SU-DHL-6 (cell line): ENCODE results near the gene KRTAP4-9.

ENCODE experiments used
- H2AFZ ChIP-seq: fragments of 200-600 bp; sonication (generic); 2 replicates; pipeline ENCODE4 v1.6.1; 2014; ENCODE audit warnings: low read depth, mild to moderate bottlenecking, moderate library complexity, mixed read lengths, antibody characterized with exemption, low read length; ENCODE audit not compliant: severe bottlenecking
- H3F3A ChIP-seq: fragments of 200-600 bp; shearing (Covaris generic); 2 replicates; pipeline ENCODE4 v1.6.0; 2016; ENCODE audit warnings: antibody characterized with exemption, mild to moderate bottlenecking; ENCODE audit not compliant: insufficient read depth
- H3K27ac ChIP-seq: fragments of 200-600 bp; sonication (generic); 2 replicates; pipeline ENCODE4 v1.5.1; 2016; ENCODE audit warnings: low read depth, mild to moderate bottlenecking, low read length, moderate library complexity, mixed read lengths
- H3K27me3 ChIP-seq: fragments of 200-600 bp; sonication (generic), shearing (Covaris generic); 2 replicates; pipeline ENCODE4 v1.6.0; 2014; ENCODE audit warnings: mild to moderate bottlenecking, low read length
- H3K36me3 ChIP-seq: fragments of 200-600 bp; sonication (generic); 2 replicates; pipeline ENCODE4 v1.6.1; 2014; ENCODE audit warnings: mild to moderate bottlenecking, low read length, mixed read lengths
- H3K4me2 ChIP-seq: fragments of 300-600, 200-600 bp; shearing (Covaris generic), sonication (generic); 2 replicates; pipeline ENCODE4 v1.6.0; 2014; ENCODE audit warnings: low read length, low read depth, mild to moderate bottlenecking; ENCODE audit not compliant: poor library complexity, severe bottlenecking
- H3K4me3 ChIP-seq: fragments of 200-600 bp; sonication (generic); 2 replicates; pipeline ENCODE4 v1.5.1; 2014; ENCODE audit warnings: antibody characterized with exemption, low read length, mild to moderate bottlenecking, mixed read lengths; ENCODE audit not compliant: insufficient read depth, poor library complexity, severe bottlenecking
- H3K79me2 ChIP-seq: fragments of 200-600 bp; sonication (generic); 2 replicates; pipeline ENCODE4 v1.6.1; 2014; ENCODE audit warnings: mild to moderate bottlenecking, low read length, moderate library complexity; ENCODE audit not compliant: insufficient read depth
- H3K9ac ChIP-seq: fragments of 200-600 bp; sonication (generic); 2 replicates; pipeline ENCODE4 v1.7.0; 2014; ENCODE audit warnings: mild to moderate bottlenecking, low read length
- H3K9me2 ChIP-seq: fragments of 200-600 bp; sonication (generic); replicated peaks from 2 replicates; pipeline ENCODE4 v1.6.1; 2014; ENCODE audit warnings: low read length; ENCODE audit not compliant: insufficient read depth
- H3K9me3 ChIP-seq: fragments of 200-600 bp; sonication (generic); 2 replicates; pipeline ENCODE4 v1.6.1; 2014; ENCODE audit warnings: low read length, mixed read lengths; ENCODE audit not compliant: insufficient read depth
- H4K20me1 ChIP-seq: fragments of 200-600 bp; sonication (generic); 2 replicates; pipeline ENCODE4 v1.6.1; 2014; ENCODE audit warnings: low read depth, mild to moderate bottlenecking, antibody characterized with exemption, low read length, moderate library complexity, mixed read lengths
- EZH2phosphoT487 ChIP-seq: fragments of 200-600 bp; sonication (generic), shearing (Covaris generic); conservative IDR thresholded peaks from 2 replicates; pipeline ENCODE4 v1.6.1; 2018; ENCODE audit warnings: mild to moderate bottlenecking, antibody characterized with exemption, low read length, moderate library complexity, mixed read lengths
- TF ChIP-seq, protein P1 (sequence below): fragments of 200-600 bp; sonication (generic); IDR thresholded peaks from one replicate; pipeline ENCODE4 v1.5.1; 2017; ENCODE audit warnings: antibody characterized with exemption, mild to moderate bottlenecking, low read length, moderate library complexity; ENCODE audit not compliant: insufficient read depth, poor library complexity, severe bottlenecking

The KRTAP4-9 gene

DNA sequence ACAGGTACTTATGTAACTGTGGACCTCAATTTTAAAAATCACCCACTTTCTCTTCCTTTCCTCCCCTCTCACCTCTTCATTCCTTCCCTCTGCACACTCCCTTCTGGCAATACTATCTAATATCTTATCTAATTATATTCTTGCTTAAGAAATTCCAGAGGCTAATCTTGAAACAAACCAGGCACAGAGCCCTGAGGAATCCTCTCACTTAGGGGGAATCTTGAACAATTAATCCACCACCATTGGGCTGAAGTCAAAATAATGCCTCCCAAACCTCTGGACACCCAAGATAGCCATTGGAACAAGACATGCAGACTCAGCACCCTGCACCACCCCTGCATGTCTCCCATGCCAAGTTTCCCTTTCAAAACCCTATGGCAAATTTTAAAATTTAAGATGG lies 36.2 kb downstream of the KRTAP4-9 start:
- Histone ChIP-seq H3K9ac (no peak overlapping the region), H3K9me2 (no peaks in the 10 kb centered on the region), H3K27me3 (no peaks in the 10 kb centered on the region), H3K36me3 (no peaks in the 10 kb centered on the region), H4K20me1 (no peaks in the 10 kb centered on the region), H3K4me2 (no peak overlapping the region), H3K9me3 (peaks cover 17% of the 10 kb centered on the region), H3K27ac (no peak overlapping the region), H3F3A (no peaks in the 10 kb centered on the region), H3K4me3 (no peak overlapping the region), H2AFZ (no peak overlapping the region), H3K79me2 (no peaks in the 10 kb centered on the region)
- TF ChIP-seq, protein P1, sequence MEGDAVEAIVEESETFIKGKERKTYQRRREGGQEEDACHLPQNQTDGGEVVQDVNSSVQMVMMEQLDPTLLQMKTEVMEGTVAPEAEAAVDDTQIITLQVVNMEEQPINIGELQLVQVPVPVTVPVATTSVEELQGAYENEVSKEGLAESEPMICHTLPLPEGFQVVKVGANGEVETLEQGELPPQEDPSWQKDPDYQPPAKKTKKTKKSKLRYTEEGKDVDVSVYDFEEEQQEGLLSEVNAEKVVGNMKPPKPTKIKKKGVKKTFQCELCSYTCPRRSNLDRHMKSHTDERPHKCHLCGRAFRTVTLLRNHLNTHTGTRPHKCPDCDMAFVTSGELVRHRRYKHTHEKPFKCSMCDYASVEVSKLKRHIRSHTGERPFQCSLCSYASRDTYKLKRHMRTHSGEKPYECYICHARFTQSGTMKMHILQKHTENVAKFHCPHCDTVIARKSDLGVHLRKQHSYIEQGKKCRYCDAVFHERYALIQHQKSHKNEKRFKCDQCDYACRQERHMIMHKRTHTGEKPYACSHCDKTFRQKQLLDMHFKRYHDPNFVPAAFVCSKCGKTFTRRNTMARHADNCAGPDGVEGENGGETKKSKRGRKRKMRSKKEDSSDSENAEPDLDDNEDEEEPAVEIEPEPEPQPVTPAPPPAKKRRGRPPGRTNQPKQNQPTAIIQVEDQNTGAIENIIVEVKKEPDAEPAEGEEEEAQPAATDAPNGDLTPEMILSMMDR = no peak
- no peak for TF ChIP-seq EZH2phosphoT487

DNA sequence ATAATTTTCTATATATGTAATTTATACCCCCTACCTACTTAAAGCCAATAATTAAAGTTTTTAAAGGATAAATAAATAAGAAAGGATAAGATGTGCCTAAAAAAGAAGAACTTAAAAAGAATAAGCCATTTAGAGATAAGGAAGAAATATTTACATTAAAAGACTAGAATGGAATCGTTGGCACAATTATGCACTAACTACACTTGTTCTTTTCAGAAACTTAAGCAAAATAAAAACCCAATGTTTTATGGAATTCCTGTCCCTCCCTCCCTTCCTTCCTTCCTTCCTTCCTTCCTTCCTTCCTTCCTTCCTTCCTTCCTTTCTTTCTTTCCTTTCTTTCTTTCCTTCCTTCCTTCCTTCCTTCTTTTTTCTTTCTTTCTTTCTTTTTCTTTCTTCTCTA lies 39.7 kb downstream of the KRTAP4-9 start:
- no peaks in the 10 kb centered on the region for H3K79me2 ChIP-seq
- H3K36me3 ChIP-seq = no peaks in the 10 kb centered on the region
- H4K20me1 ChIP-seq = no peaks in the 10 kb centered on the region
- no peaks in the 10 kb centered on the region; the same call in 1 of the 2 replicates for H3K27me3 ChIP-seq
- H3K9me3 ChIP-seq = peaks cover 17% of the 10 kb centered on the region
- H2AFZ ChIP-seq = no peak overlapping the region
- H3F3A ChIP-seq = no peaks in the 10 kb centered on the region
- TF ChIP-seq, protein P1 = no peak
- no peak for TF ChIP-seq EZH2phosphoT487
- H3K9me2 ChIP-seq = no peaks in the 10 kb centered on the region
- no peak overlapping the region for H3K4me3 ChIP-seq
- no peak overlapping the region for H3K9ac ChIP-seq
- H3K4me2 ChIP-seq = no peak overlapping the region
- H3K27ac ChIP-seq = no peak overlapping the region

DNA sequence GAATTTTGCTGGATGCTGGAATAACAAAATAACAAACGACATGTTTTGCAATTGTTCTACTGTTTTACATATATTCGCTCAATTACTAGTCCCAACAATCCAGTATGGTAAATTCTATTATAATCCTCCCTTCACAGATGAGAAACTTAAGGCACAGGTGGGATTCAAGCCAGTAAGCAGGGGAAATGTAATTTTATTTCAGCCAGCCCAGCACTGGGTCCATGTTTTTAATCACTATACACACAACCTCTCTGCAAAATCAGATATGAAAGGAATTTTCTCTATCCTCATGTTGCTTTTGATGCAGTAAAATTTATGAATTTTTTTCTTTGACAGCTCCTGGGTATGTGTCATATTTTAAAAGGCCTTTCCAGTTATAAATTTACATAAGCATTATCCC lies 40.1 kb downstream of the KRTAP4-9 start:
- Histone ChIP-seq H2AFZ (no peak overlapping the region), H3K9me3 (peaks cover 17% of the 10 kb centered on the region), H3K9ac (no peak overlapping the region), H3K4me2 (no peak overlapping the region), H3K27me3 (no peaks in the 10 kb centered on the region; the same call in 1 of the 2 replicates), H3K9me2 (no peaks in the 10 kb centered on the region), H3K79me2 (no peaks in the 10 kb centered on the region), H4K20me1 (no peaks in the 10 kb centered on the region), H3F3A (no peaks in the 10 kb centered on the region), H3K4me3 (no peak overlapping the region), H3K27ac (no peak overlapping the region), H3K36me3 (no peaks in the 10 kb centered on the region)
- TF ChIP-seq, protein P1 = no peak
- TF ChIP-seq EZH2phosphoT487 = no peak
